Measurements from ENCODE around the gene CCHCR1. TPM values are rescaled to one million over a fixed set of nuclear protein-coding genes. Genes with fewer than 3 reads are reported as not detected.

The CCHCR1 gene
- total and polyA plus RNA-seq, 2 of the 8 experiments (the other 6 are each of a cell fraction or from before 2014, with no cell fraction given): 20.9 to 38.0 TPM

- H2AFZ ChIP-seq (ENCODE audit: low read length): no peak overlapping the region
- no peaks in the 10 kb centered on the region for H3K36me3 ChIP-seq (ENCODE audit: control insufficient read depth in 2 of 4, insufficient read depth in 4 of 4, low read length in 3 of 4)
- no peak overlapping the region for H2BK15ac ChIP-seq (ENCODE audit: low read length)
- no peak overlapping the region for H2BK12ac ChIP-seq (ENCODE audit: low read depth, low read length)
- no peak overlapping the region for H4K5ac ChIP-seq (ENCODE audit: insufficient read length, low read depth, low read length)
- WGBS, 2 experiments (ENCODE audit: extremely low coverage in 1 of 2, insufficient coverage in 1 of 2, insufficient read length in 1 of 2, insufficient replicate concordance in 2 of 2, low coverage in 1 of 2, low lambda C conversion rate in 2 of 2, missing lambda C conversion rate in 1 of 2): 77% methylated on average over 3 of the region's 3 CpGs; no CpG with 5 or more reads in 1 of the 2 experiments
- no peak overlapping the region for H3K4me2 ChIP-seq (ENCODE audit: insufficient read depth in 1 of 2, low read depth in 2 of 2, low read length in 2 of 2)
- FAIRE-seq: no peak
- H2BK5ac ChIP-seq (ENCODE audit: low read depth, low read length): no peak overlapping the region
- no peak overlapping the region for H3K18ac ChIP-seq (ENCODE audit: extremely low read depth, low read length)
- POLR2A ChIA-PET (ENCODE audit: partially characterized antibody): interaction anchor here (68.5 kb wide), 1 partner anchor 37 kb away, joined by 2251 read pairs; the partner anchor contains the start of genes CCHCR1, POU5F1, PSORS1C2 and TCF19
- H2AK5ac ChIP-seq (ENCODE audit: low read depth, low read length): no peak overlapping the region
- no peak overlapping the region for H3K4me3 ChIP-seq (ENCODE audit: extremely low read depth in 1 of 4, insufficient read depth in 2 of 4, low read depth in 3 of 4, low read length in 4 of 4)
- H2BK20ac ChIP-seq (ENCODE audit: low read length): no peak overlapping the region
- no peak overlapping the region for H3K23ac ChIP-seq (ENCODE audit: insufficient read length)
- DNase-seq (ENCODE audit: low read depth in 1 of 2, low spot score in 2 of 2): no peak
- H4K91ac ChIP-seq (replicated peaks; ENCODE audit: insufficient read length, low read length): no peak overlapping the region
- H3K4ac ChIP-seq (replicated peaks; ENCODE audit: insufficient read length, low read depth, low read length): no peak overlapping the region
- TF ChIP-seq POU5F1 (IDR thresholded peaks at IDR 0.05; ENCODE audit: low read depth, low read length) (peak; percentile 56; the same call in 1 of the 2 replicates), GTF2F1 (IDR thresholded peaks at IDR 0.05; ENCODE audit: borderline replicate concordance, low read depth, low read length) (no peak)
- H3K27ac ChIP-seq (ENCODE audit: low read depth, low read length): no peak overlapping the region
- no peak overlapping the region for H3K9ac ChIP-seq (replicated peaks in 1 of 4; ENCODE audit: extremely low read depth in 1 of 4, low read depth in 3 of 4, low read length in 3 of 4)
- no peak overlapping the region for H3K14ac ChIP-seq (ENCODE audit: insufficient read length)
- H3K4me1 ChIP-seq (replicated peaks in 1 of 4; ENCODE audit: control insufficient read depth in 3 of 4, insufficient read depth in 4 of 4, low read length in 3 of 4): peaks cover 0 to 3% (median under 1%) of the 10 kb centered on the region in 4 experiments; a peak in 3 of 7 replicates
- H2BK120ac ChIP-seq (replicated peaks; ENCODE audit: low read depth, low read length): no peak overlapping the region
- no peaks in the 10 kb centered on the region for H3K79me2 ChIP-seq (ENCODE audit: control insufficient read depth in 1 of 2, insufficient read depth in 2 of 2, low read length in 2 of 2)
- no peak overlapping the region for H4K8ac ChIP-seq (ENCODE audit: extremely low read depth, insufficient read depth, low read length)
- no peaks in the 10 kb centered on the region for H3K27me3 ChIP-seq (replicated peaks in 1 of 4; ENCODE audit: control insufficient read depth in 3 of 4, extremely low read depth in 1 of 4, insufficient read depth in 3 of 4, low read length in 3 of 4)
- no peaks in the 10 kb centered on the region for H3K79me1 ChIP-seq (ENCODE audit: low read depth, low read length)
- no peak overlapping the region for H3K56ac ChIP-seq (replicated peaks; ENCODE audit: insufficient read length, low read depth, low read length)
- H3K23me2 ChIP-seq (ENCODE audit: low read depth, low read length): no peaks in the 10 kb centered on the region
- no peaks in the 10 kb centered on the region for H3K9me3 ChIP-seq (ENCODE audit: insufficient read depth in 2 of 2, low read depth in 1 of 2, low read length in 1 of 2)
- CTCF ChIA-PET (ENCODE audit: partially characterized antibody): interaction anchor here (0.6 to 13.5 kb wide), 15 partner anchors 9 to 309 kb away, joined by 3 to 187 read pairs (median 6); partner anchors contain the start of genes C6orf15, CCHCR1, PSORS1C1 and PSORS1C2
- H4K20me1 ChIP-seq (replicated peaks in 1 of 2; ENCODE audit: control insufficient read depth in 1 of 2, insufficient read depth in 2 of 2, low read length in 2 of 2): no peaks in the 10 kb centered on the region
Measured at GRCh38 chr6:31131595-31131994, 26.0 kb downstream of the CCHCR1 start.
